Tibial nerve (tissue), 4 donors: ENCODE results near the gene ANKFN1. TPM values are rescaled to one million over a fixed set of nuclear protein-coding genes. Genes with fewer than 3 reads are reported as not detected.
A peak's percentile ranks its signal among the peaks of the same experiment; 100 is the strongest.

Source experiments
- DNase-seq, 2 donors: peaks; one replicate each; pipeline ENCODE4 v3.0.0-alpha.2; 2019; ENCODE audit warnings: low spot score in 2 of 2
- H3K27ac ChIP-seq, 4 donors: fragments of 200-600 bp; sonication (generic) in 3 of 4; one replicate each; pipeline ENCODE4 v1.5.1; 2017 to 2019; ENCODE audit warnings: mild to moderate bottlenecking in 1 of 4
- H3K27me3 ChIP-seq, 2 donors: fragments of 200-600 bp; sonication (generic) in 1 of 2; one replicate each; pipeline versions ENCODE4 v1.5.1 to v1.6.0; 2017 to 2019
- H3K36me3 ChIP-seq, 3 donors: fragments of 200-600 bp; sonication (generic); one replicate each; pipeline ENCODE4 v1.5.1; 2018 to 2019
- H3K4me1 ChIP-seq, 4 donors: fragments of 200-600 bp; sonication (generic) in 3 of 4; one replicate each; pipeline ENCODE4 v1.5.1; 2017 to 2019
- H3K4me3 ChIP-seq, 4 donors: fragments of 200-600 bp; sonication (generic) in 3 of 4; one replicate each; pipeline ENCODE4 v1.5.1; 2017 to 2019; ENCODE audit warnings: mild to moderate bottlenecking in 1 of 4, moderate library complexity in 1 of 4
- H3K9me3 ChIP-seq, 4 donors: fragments of 200-600 bp; sonication (generic) in 3 of 4; one replicate each; pipeline ENCODE4 v1.5.1; 2017 to 2019
- CTCF ChIP-seq, 5 experiments: fragments of 200-600 bp in 3 of 5; fragments of 450-650 bp in 2 of 5; sonication (generic) in 3 of 5; IDR thresholded peaks; one replicate each; pipeline ENCODE4 v1.5.1; 2016 to 2019; ENCODE audit warnings: antibody characterized with exemption in 5 of 5, mild to moderate bottlenecking in 3 of 5, moderate library complexity in 2 of 5
- EP300 ChIP-seq, 2 donors: sonication (generic); formaldehyde crosslinking; IDR thresholded peaks; one replicate each; pipeline ENCODE4 v1.6.1; 2017; ENCODE audit warnings: antibody characterized with exemption in 2 of 2, mild to moderate bottlenecking in 1 of 2
- POLR2A ChIP-seq, 2 donors: fragments of 450-650 bp; IDR thresholded peaks; one replicate each; pipeline ENCODE4 v1.6.1; 2017; ENCODE audit warnings: antibody characterized with exemption in 2 of 2, mild to moderate bottlenecking in 2 of 2, moderate library complexity in 2 of 2
- WGBS, 2 donors: methylation state at CpG; one replicate each; pipeline ENCODE4 v1.1.5; 2018; 5-methylcytosine and 5-hydroxymethylcytosine counted together
- total RNA-seq, 4 donors: library from RNA; depleted of rRNA; stranded (reverse); fragments of >200 nt; gene quantifications; one replicate each; pipeline ENCODE4 v1.1.0, GENCODE V29; 2016

Gene ANKFN1
- total RNA-seq, 4 donors from 2014 or later = 0.63 to 6.5 (median 2.1) TPM; not detected in 1

DNA sequence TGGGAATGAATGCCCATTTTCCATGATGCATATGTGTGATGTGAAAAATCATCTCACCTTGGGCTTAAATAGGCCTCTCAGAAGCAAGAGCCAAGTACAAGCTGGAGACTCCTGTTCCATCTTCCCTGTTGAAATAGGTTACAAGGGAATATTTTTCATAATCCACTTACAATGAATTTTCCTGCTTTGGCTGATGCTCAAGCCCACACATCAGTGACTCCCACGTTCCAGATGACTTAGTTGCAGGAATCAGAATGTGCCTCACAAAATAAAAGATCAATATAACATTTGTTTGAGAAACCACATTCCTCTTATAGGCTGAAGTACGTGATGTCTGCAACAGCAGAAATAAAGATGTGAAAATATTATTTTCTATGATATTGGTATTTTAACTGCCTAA lies 24.1 kb downstream of the ANKFN1 start:
- WGBS, 2 donors = 61 to 64% methylated on average over 2 of the region's 2 CpGs
- DNase-seq = no peak
- Histone ChIP-seq H3K36me3 (no peaks in the 10 kb centered on the region), H3K27me3 (no peaks in the 10 kb centered on the region), H3K9me3 (no peaks in the 10 kb centered on the region), H3K27ac (no peak overlapping the region), H3K4me1 (peaks cover 0 to 20% (median 0%) of the 10 kb centered on the region in 4 donors), H3K4me3 (no peak overlapping the region)
- TF ChIP-seq POLR2A (IDR thresholded peaks at IDR 0.05) (no peak), EP300 (IDR thresholded peaks at IDR 0.05) (no peak), CTCF (IDR thresholded peaks at IDR 0.05) (no peak)

DNA sequence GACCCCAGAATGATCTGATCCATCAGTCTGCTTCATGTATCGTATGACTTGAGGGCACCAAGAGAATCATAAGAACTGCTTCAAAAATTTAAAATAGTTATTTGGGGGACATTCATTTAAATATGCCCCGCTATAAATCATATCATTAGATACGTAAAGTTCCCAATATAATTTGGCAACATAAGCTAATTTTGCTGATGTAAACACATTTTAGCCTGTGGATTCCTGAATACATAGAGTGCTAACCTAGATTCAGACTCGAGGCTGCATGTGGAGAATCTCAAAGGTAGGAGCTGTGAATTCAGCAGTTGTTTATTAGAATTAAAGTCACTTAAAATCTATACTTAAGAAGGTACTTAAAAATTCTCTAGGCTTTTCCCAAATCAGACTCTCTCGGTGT lies 24.9 kb downstream of the ANKFN1 start:
- no peaks in the 10 kb centered on the region for H3K36me3 ChIP-seq
- H3K27me3 ChIP-seq = no peaks in the 10 kb centered on the region
- peaks cover 0 to 14% (median 0%) of the 10 kb centered on the region in 4 donors for H3K4me1 ChIP-seq
- no peaks in the 10 kb centered on the region for H3K9me3 ChIP-seq
- no peak overlapping the region for H3K4me3 ChIP-seq
- 87 to 94% methylated on average over 5 of the region's 5 CpGs for WGBS, 2 donors
- no peak for DNase-seq
- TF ChIP-seq POLR2A (IDR thresholded peaks at IDR 0.05) (no peak), CTCF (IDR thresholded peaks at IDR 0.05) (no peak), EP300 (IDR thresholded peaks at IDR 0.05) (no peak)
- H3K27ac ChIP-seq = no peak overlapping the region

DNA sequence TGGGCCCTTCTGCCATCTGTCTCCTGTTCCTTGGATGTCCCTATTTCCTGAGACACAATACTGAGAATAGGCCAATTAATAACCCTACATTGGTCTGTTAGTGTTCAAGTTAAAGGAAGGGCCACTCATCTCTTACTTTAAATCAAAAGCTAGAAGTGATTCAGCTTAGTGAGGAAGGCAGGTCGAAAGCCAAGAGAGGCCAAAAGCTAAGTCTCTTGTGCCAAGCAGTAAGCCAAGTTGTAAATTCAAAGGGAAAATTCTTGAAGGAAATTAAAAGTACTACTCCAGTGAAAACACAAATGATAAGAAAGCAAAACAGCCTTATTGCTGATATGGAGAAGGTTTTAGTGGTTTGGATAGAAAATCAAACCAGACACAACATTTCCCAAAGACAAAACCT lies 28.8 kb downstream of the ANKFN1 start:
- Histone ChIP-seq H3K27ac (no peak overlapping the region), H3K4me3 (no peak overlapping the region), H3K27me3 (no peaks in the 10 kb centered on the region), H3K9me3 (no peaks in the 10 kb centered on the region), H3K4me1 (peaks cover 0 to 6% (median 0%) of the 10 kb centered on the region in 4 donors), H3K36me3 (no peaks in the 10 kb centered on the region)
- WGBS, 2 donors = 66 to 71% methylated on average over 1 of the region's 1 CpG
- DNase-seq = no peak
- TF ChIP-seq POLR2A (IDR thresholded peaks at IDR 0.05) (no peak), CTCF (IDR thresholded peaks at IDR 0.05) (no peak), EP300 (IDR thresholded peaks at IDR 0.05) (no peak)

GRCh38 chr17:56184650-56185049 lies 31.4 kb downstream of the ANKFN1 start:
- Histone ChIP-seq H3K9me3 (no peaks in the 10 kb centered on the region), H3K4me1 (peaks cover 0 to 6% (median 0%) of the 10 kb centered on the region in 4 donors), H3K27me3 (no peaks in the 10 kb centered on the region), H3K4me3 (no peak overlapping the region), H3K36me3 (no peaks in the 10 kb centered on the region), H3K27ac (no peak overlapping the region)
- no peak for DNase-seq
- TF ChIP-seq POLR2A (IDR thresholded peaks at IDR 0.05) = no peak
- no peak for TF ChIP-seq CTCF (IDR thresholded peaks at IDR 0.05)
- peak in 1 of 2 donors; percentile 37 for TF ChIP-seq EP300 (IDR thresholded peaks at IDR 0.05)
- 81 to 82% methylated on average over 6 of the region's 6 CpGs for WGBS, 2 donors

DNA sequence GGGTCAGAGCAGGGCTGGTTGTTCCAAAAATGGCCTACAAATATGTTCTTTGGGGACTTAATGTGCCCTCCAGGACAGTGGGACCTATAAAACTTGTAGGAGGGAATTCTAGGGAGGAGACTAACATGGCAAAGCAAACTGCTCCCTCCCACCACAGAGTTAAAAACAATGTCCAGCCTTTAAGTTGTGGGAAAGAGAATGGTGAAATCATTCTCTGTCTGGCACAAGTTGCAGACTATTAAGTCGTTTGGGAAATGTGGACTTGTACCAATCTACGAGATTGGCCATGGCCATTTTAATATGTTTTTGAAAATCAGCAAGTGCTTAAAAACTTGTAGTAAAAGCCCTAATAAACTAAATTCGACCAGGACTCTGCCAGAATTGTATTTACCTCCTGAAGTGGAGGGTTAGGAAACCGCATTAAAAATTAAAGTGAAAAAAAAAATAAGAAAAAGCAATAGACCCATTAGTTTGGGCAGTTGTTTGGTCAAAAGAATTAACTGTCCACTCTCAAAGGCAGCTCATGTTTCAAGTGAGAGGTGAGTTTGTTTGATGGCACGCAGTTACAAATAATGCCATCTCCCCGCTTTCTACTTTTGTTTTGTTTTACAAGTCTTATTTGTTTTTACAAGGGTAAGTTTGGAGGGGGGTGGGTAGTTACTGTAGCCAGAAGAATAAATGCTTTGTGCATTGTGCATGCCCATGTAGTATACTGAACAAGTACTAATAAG lies 32.4 kb downstream of the ANKFN1 start:
- Histone ChIP-seq H3K27me3 (no peaks in the 10 kb centered on the region), H3K9me3 (no peaks in the 10 kb centered on the region), H3K4me1 (peaks cover 0 to 6% (median 0%) of the 10 kb centered on the region in 4 donors), H3K4me3 (no peak overlapping the region), H3K27ac (peak overlapping the region in 1 of 4 donors; percentile 30), H3K36me3 (no peaks in the 10 kb centered on the region)
- DNase-seq = no peak
- 31 to 47% methylated on average over 6 of the region's 6 CpGs for WGBS, 2 donors
- TF ChIP-seq POLR2A (IDR thresholded peaks at IDR 0.05) = no peak
- no peak for TF ChIP-seq CTCF (IDR thresholded peaks at IDR 0.05)
- TF ChIP-seq EP300 (IDR thresholded peaks at IDR 0.05) = no peak
